T-cell (primary cell): Measurements from ENCODE around the gene PDZRN3. TPM values are rescaled to one million over a fixed set of nuclear protein-coding genes. Genes with fewer than 3 reads are reported as not detected.

Source experiments
- ATAC-seq, 4 experiments: fragments of 200-7000 bp in 3 of 4; fragments of 150-1000 bp in 1 of 4; cut with Tn5 transposase; replicated peaks in 1 of 4; 1 replicate in 3 of 4; 2 replicates in 1 of 4; pipeline ENCODE4 v1.10.0; 2021; ENCODE audit warnings: moderate library complexity in 3 of 4, mild to moderate bottlenecking in 2 of 4, moderate number of reproducible peaks in 1 of 4
- CTCF ChIA-PET, 2 donors: fragments of 300-600 bp; sonication (Branson Sonifier 250); formaldehyde crosslinking; loops; one replicate each; lab custom pipeline; 2022; ENCODE audit warnings: antibody characterized with exemption in 2 of 2; lab: Charles Lee
- POLR2A ChIA-PET, 2 donors: fragments of 300-600 bp; sonication (Branson Sonifier 250); formaldehyde crosslinking; loops; one replicate each; lab custom pipeline; 2022; ENCODE audit warnings: antibody characterized with exemption in 2 of 2; lab: Charles Lee
- DNase-seq, 35 experiments: peaks; one replicate each; pipeline versions ENCODE4 v3.0.0 to v3.0.0-alpha.2; 2013 to 2023
- H3K27ac ChIP-seq: one replicate; pipeline ENCODE4 v1.5.1; 2013; ENCODE audit warnings: low read length
- H3K27me3 ChIP-seq, 2 experiments: replicated peaks in 1 of 2; 1 replicate in 1 of 2; 2 replicates in 1 of 2; pipeline versions ENCODE4 v1.6.1 to v1.7.0; 2013; ENCODE audit warnings: low read length in 1 of 2, mixed read lengths in 1 of 2; ENCODE audit not compliant: control insufficient read depth in 2 of 2, insufficient read depth in 2 of 2; ENCODE audit errors: extremely low read depth in 1 of 2
- H3K36me3 ChIP-seq, 2 donors: 1 replicate in 1 of 2; 2 replicates in 1 of 2; pipeline versions ENCODE4 v1.6.1 to v1.7.0; 2013; ENCODE audit warnings: low read length in 1 of 2; ENCODE audit not compliant: control insufficient read depth in 2 of 2, insufficient read depth in 1 of 2; ENCODE audit errors: extremely low read depth in 1 of 2
- H3K4me1 ChIP-seq, 2 experiments: 1 replicate in 1 of 2; 2 replicates in 1 of 2; pipeline versions ENCODE4 v1.6.1 to v1.7.0; 2013; ENCODE audit warnings: low read length in 2 of 2, mixed read lengths in 1 of 2; ENCODE audit not compliant: insufficient read depth in 2 of 2, control insufficient read depth in 1 of 2; ENCODE audit errors: extremely low read depth in 1 of 2
- H3K4me3 ChIP-seq, 2 donors: 1 replicate in 1 of 2; 2 replicates in 1 of 2; pipeline versions ENCODE4 v1.5.1 to v1.7.0; 2013; ENCODE audit warnings: mild to moderate bottlenecking in 2 of 2, low read length in 1 of 2, moderate library complexity in 1 of 2; ENCODE audit not compliant: control insufficient read depth in 1 of 2; ENCODE audit errors: extremely low read depth in 1 of 2
- H3K9me3 ChIP-seq: 2 replicates; pipeline ENCODE4 v1.7.0; 2013
- H3K27ac Mint-ChIP-seq, 2 donors: one replicate each; pipeline ENCODE4 v1.8.0; 2020 to 2021; ENCODE audit warnings: mild to moderate bottlenecking in 2 of 2, mixed read lengths in 2 of 2
- H3K27me3 Mint-ChIP-seq, 2 donors: one replicate each; pipeline ENCODE4 v1.8.0; 2021 to 2022; ENCODE audit warnings: mixed read lengths in 2 of 2
- H3K36me3 Mint-ChIP-seq: one replicate; pipeline ENCODE4 v1.8.0; 2021; ENCODE audit warnings: mixed read lengths
- H3K4me1 Mint-ChIP-seq, 3 donors: one replicate each; pipeline ENCODE4 v1.8.0; 2020 to 2022; ENCODE audit warnings: mixed read lengths in 3 of 3, mild to moderate bottlenecking in 1 of 3
- H3K4me3 Mint-ChIP-seq, 3 donors: one replicate each; pipeline ENCODE4 v1.8.0; 2020 to 2022; ENCODE audit warnings: mild to moderate bottlenecking in 3 of 3, mixed read lengths in 3 of 3, moderate library complexity in 3 of 3
- H3K9me3 Mint-ChIP-seq, 3 donors: one replicate each; pipeline ENCODE4 v1.8.0; 2020 to 2022; ENCODE audit warnings: mixed read lengths in 3 of 3
- WGBS: methylation state at CpG from one replicate; pipeline ENCODE4 v1.1.5; 2013; ENCODE audit warnings: missing lambda C conversion rate; ENCODE audit not compliant: insufficient coverage; 5-methylcytosine and 5-hydroxymethylcytosine counted together
- total RNA-seq, 35 experiments: library from RNA in 6 of 35; stranded (reverse) in 6 of 35; fragments of 120-200 nt in 1 of 35; gene quantifications; one replicate each; pipeline versions ENCODE4 v1.2.1 to v1.2.4 and lab custom pipeline; 2013 to 2026

Gene PDZRN3
- total RNA-seq, 5 donors from 2014 or later (not counting 1 experiment from before 2014, with no cell fraction given), result 0.16 to 0.73 (median 0.18) TPM; not detected in 2

DNA sequence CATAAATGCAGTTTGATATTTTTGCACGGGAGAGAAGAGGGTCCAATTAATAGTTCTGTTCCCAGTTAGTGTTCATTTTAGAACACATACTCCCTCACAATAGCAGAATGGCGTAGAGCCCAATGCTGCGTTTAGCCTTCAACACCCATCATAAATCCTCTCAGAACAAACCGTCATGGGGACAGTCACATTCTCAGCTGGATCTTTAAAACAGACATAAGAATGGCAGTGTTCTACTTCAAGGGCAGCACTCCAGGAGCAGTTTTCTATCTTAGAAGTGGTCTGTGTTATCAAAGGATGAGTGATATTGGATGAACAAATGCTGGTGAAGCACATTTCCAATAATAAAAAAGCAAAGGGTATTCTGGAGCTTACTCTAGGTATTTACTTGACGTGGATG is 230.5 kb downstream of the PDZRN3 start:
- H3K9me3 ChIP-seq, result no peaks in the 10 kb centered on the region
- no peaks in the 10 kb centered on the region for H3K27me3 ChIP-seq
- H3K36me3 ChIP-seq, result no peaks in the 10 kb centered on the region
- no peak overlapping the region for H3K4me3 ChIP-seq
- ChIA-PET POLR2A (no interaction called here), CTCF (interaction anchor here in 1 of 2 donors (0.6 kb wide), 1 partner anchor 160 kb away, joined by 3 read pairs; no protein-coding TSS in a partner anchor)
- WGBS, result 90% methylated on average over 2 of the region's 5 CpGs
- no peaks in the 10 kb centered on the region for H3K9me3 Mint-ChIP-seq
- H3K27ac ChIP-seq, result no peak overlapping the region
- H3K4me3 Mint-ChIP-seq, result no peak overlapping the region
- peaks cover 2 to 3% of the 10 kb centered on the region in 2 donors for H3K27me3 Mint-ChIP-seq
- ATAC-seq (no peak), DNase-seq (no peak)
- H3K4me1 ChIP-seq, result no peaks in the 10 kb centered on the region
- no peaks in the 10 kb centered on the region for H3K36me3 Mint-ChIP-seq
- H3K27ac Mint-ChIP-seq, result no peak overlapping the region
- H3K4me1 Mint-ChIP-seq, result no peaks in the 10 kb centered on the region

- H3K27me3 Mint-ChIP-seq, result peaks cover 3 to 4% of the 10 kb centered on the region in 2 donors
- DNase-seq, result no peak
- Histone ChIP-seq H3K9me3 (no peaks in the 10 kb centered on the region), H3K36me3 (no peaks in the 10 kb centered on the region), H3K4me1 (no peaks in the 10 kb centered on the region), H3K27me3 (no peaks in the 10 kb centered on the region), H3K4me3 (no peak overlapping the region), H3K27ac (no peak overlapping the region)
- no peaks in the 10 kb centered on the region for H3K9me3 Mint-ChIP-seq
- POLR2A ChIA-PET, result no interaction called here
- no peaks in the 10 kb centered on the region for H3K36me3 Mint-ChIP-seq
- CTCF ChIA-PET, result no interaction called here
- no peak for ATAC-seq
- WGBS, result 86% methylated on average over 6 of the region's 9 CpGs
- no peak overlapping the region for H3K27ac Mint-ChIP-seq
- H3K4me3 Mint-ChIP-seq, result no peak overlapping the region
- no peaks in the 10 kb centered on the region for H3K4me1 Mint-ChIP-seq
These were observed 231.7 kb downstream of the PDZRN3 start for GRCh38 chr3:73393005-73393404.

- 88% methylated on average over 8 of the region's 9 CpGs for WGBS
- no peak for ATAC-seq
These were observed 232.8 kb downstream of the PDZRN3 start for GRCh38 chr3:73391984-73392383.

GRCh38 chr3:73389928-73390327 is 234.8 kb downstream of the PDZRN3 start:
- H3K4me3 ChIP-seq, result no peak overlapping the region
- Mint-ChIP-seq H3K4me3 (no peak overlapping the region), H3K4me1 (no peaks in the 10 kb centered on the region), H3K27ac (no peak overlapping the region), H3K27me3 (peaks cover 4 to 6% of the 10 kb centered on the region in 2 donors), H3K36me3 (no peaks in the 10 kb centered on the region), H3K9me3 (peaks cover 0 to 7% (median 0%) of the 10 kb centered on the region in 3 donors)
- no peaks in the 10 kb centered on the region for H3K4me1 ChIP-seq
- ChIA-PET POLR2A (no interaction called here), CTCF (no interaction called here)
- no peaks in the 10 kb centered on the region for H3K9me3 ChIP-seq
- H3K36me3 ChIP-seq, result no peaks in the 10 kb centered on the region
- H3K27ac ChIP-seq, result no peak overlapping the region
- ATAC-seq, result no peak
- H3K27me3 ChIP-seq, result no peaks in the 10 kb centered on the region
- no CpG with 5 or more reads among the region's 1 CpG for WGBS
- DNase-seq, result no peak

More at GRCh38 chr3:73391984-73392383, 232.8 kb downstream of the PDZRN3 start:
- ChIA-PET POLR2A (no interaction called here), CTCF (no interaction called here)
- H3K27me3 ChIP-seq, result no peaks in the 10 kb centered on the region
- no peak overlapping the region for H3K4me3 ChIP-seq
- no peaks in the 10 kb centered on the region for H3K36me3 ChIP-seq
- DNase-seq, result no peak
- no peak overlapping the region for H3K27ac ChIP-seq
- Mint-ChIP-seq H3K27ac (no peak overlapping the region), H3K4me1 (no peaks in the 10 kb centered on the region), H3K36me3 (no peaks in the 10 kb centered on the region), H3K9me3 (no peaks in the 10 kb centered on the region), H3K4me3 (no peak overlapping the region), H3K27me3 (peaks cover 4 to 5% of the 10 kb centered on the region in 2 donors)
- no peaks in the 10 kb centered on the region for H3K4me1 ChIP-seq
- no peaks in the 10 kb centered on the region for H3K9me3 ChIP-seq

GRCh38 chr3:73389117-73389813 is 235.5 kb downstream of the PDZRN3 start:
- Histone ChIP-seq H3K4me1 (no peaks in the 10 kb centered on the region), H3K27me3 (no peaks in the 10 kb centered on the region), H3K27ac (no peak overlapping the region), H3K4me3 (no peak overlapping the region), H3K9me3 (no peaks in the 10 kb centered on the region), H3K36me3 (no peaks in the 10 kb centered on the region)
- no peak for DNase-seq
- H3K4me1 Mint-ChIP-seq, result no peaks in the 10 kb centered on the region
- H3K27ac Mint-ChIP-seq, result no peak overlapping the region
- H3K9me3 Mint-ChIP-seq, result peaks cover 0 to 7% (median 0%) of the 10 kb centered on the region in 3 donors
- ChIA-PET POLR2A (no interaction called here), CTCF (no interaction called here)
- H3K4me3 Mint-ChIP-seq, result no peak overlapping the region
- H3K27me3 Mint-ChIP-seq, result peaks cover 4 to 6% of the 10 kb centered on the region in 2 donors
- WGBS, result 73% methylated on average over 4 of the region's 10 CpGs
- H3K36me3 Mint-ChIP-seq, result no peaks in the 10 kb centered on the region
- ATAC-seq, result no peak

DNA sequence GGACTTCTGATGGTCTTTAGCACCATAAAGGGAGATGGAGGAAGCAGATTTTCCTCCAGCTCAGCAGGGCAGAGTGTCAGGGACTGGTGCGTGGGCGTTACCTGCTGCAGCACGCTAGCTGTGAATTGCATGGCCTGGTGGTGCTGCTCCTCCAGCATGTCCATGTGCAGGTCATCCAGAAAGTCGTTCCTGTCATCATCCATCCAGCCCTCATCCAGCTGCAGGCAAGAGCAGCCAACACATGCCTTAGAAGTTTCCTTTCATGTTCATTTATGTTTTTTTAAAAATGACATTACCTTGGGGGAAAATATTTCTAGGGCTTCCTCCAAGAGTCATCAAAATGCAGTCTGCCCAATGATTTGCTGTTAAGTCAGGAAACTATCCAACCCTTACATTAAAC is 239.2 kb downstream of the PDZRN3 start:
- CTCF ChIA-PET, result no interaction called here
- DNase-seq (no peak), ATAC-seq (no peak)
- H3K4me3 ChIP-seq, result no peak overlapping the region
- H3K36me3 ChIP-seq, result no peaks in the 10 kb centered on the region
- POLR2A ChIA-PET, result no interaction called here
- no peak overlapping the region for H3K27ac Mint-ChIP-seq
- H3K9me3 ChIP-seq, result no peaks in the 10 kb centered on the region
- H3K9me3 Mint-ChIP-seq, result peaks cover 0 to 7% (median 0%) of the 10 kb centered on the region in 3 donors
- H3K4me1 Mint-ChIP-seq, result no peaks in the 10 kb centered on the region
- H3K4me1 ChIP-seq, result no peaks in the 10 kb centered on the region
- no peak overlapping the region for H3K4me3 Mint-ChIP-seq
- no peaks in the 10 kb centered on the region for H3K27me3 ChIP-seq
- peaks cover 2 to 6% of the 10 kb centered on the region in 2 donors for H3K27me3 Mint-ChIP-seq
- WGBS, result 85% methylated on average over 3 of the region's 4 CpGs
- H3K36me3 Mint-ChIP-seq, result no peaks in the 10 kb centered on the region
- H3K27ac ChIP-seq, result no peak overlapping the region
